ENCODE measurements around the gene FILIP1L.

FILIP1L gene

DNA sequence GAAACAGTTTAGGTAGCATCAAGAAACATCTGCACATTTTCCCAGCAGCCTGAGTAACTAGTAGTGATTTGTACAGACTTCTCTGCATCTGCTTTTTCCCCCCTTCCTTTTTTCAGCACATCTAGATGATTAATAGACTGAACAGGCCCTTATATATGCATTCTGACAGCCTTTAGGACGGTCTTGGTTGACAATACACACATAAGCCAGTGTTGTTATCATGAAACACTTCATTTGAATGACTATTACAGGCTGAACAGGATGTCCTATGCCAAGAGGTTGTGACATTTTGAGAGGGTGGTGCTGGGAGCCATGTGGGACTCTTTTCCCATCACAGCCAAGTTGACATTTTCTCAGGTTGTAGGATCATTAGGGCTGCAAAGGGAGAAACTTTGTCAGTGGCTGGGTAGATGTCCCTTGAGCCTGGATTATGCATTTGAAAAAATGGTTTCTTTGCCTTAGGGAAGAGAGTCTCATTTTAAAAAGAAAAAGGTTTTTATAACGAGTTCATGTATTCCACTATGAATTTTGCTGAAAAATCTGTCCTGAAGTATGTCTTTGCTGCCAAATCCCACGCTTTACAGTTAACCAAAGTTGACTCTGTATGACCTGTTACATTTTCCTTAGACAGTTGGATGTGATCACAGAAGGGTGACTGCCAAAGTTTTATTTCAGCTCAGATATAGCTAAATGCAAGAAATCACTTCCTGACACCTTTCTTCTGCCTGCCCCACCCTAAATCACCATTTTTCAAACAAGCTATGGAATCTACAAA is 73.7 kb downstream of the FILIP1L start:
- FAIRE-seq = no peak

DNA sequence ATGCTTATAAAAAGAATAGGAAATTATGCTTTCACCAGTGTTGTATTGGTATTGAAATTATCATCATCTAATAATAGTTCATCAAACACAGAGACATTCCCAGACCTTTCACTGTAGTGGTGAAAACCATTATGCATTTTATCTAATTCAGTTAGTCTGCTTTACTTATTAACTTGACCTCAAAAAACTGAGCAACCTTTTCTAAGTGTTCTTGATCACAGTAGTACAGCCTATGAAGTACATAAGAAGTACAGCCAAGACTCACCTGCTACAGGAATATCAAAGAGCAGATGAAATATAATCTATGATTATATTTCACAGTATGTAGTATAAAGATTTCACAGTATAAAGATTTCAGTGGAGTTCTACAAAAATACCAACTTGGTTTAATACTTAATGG is 75.2 kb downstream of the FILIP1L start:
- no peak for FAIRE-seq

DNA sequence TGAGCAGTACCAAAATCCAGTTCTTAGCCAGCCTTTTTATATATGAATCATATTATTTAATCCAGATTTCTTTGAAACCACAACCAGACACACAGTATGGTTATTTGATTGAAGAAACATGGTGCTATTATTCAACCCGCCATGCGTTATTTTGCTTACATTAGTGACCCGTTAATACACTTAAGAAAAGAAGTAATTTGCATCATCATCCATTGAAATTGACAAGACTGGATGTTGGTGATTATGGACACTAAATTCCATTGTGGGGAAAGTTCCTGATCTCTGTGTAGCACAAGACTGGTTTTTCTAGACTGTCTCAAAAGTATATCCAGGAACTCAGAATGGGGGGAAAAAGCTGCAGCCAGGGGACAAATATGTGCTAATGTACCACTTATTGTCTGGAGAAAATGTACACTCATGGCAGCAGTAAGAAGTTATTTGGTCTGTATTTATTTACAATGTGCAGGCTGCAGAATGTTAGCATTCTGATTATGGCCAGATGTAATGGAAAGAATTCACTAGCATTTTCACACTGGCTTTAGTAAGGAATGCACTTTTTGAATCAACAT is 80.3 kb downstream of the FILIP1L start:
- FAIRE-seq = no peak

DNA sequence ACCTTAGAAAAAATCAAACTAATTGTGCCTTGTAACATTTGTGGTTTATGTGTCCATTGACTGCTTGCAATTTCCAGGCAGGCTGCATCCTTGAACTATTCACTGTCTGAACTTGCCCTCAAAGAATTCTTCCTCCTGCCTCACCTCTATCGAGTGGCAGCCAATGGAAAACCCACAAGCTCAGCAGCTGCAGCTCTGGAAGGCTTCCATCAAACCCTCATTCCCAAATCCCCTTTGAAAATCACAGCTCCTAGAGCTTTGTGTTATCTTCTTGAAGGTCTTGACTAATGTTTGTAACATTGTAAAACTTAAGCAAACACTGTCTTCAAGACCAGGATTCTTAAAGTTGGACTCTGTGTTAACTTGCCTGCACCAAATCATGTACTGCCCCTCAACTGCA is 81.1 kb downstream of the FILIP1L start:
- no peak for FAIRE-seq

DNA sequence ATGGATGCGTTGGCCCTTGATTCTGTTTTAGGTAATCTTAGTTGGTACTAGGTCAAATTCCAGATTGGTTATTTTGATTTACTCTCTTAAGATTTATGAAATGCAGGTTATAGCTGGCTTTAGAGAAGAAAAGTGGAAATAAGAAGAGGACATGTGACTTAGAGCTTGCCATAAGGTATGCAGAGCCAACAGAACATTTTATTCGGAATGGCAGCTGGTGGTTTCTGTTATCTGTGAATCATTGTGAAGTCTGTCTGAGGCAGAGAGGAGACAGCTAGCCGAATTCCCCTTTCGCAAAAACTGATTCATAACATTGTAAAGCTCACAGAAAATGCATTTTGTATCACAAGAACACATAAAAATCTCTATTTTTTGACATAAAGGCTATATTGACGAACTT is 82.1 kb downstream of the FILIP1L start:
- FAIRE-seq = no peak

DNA sequence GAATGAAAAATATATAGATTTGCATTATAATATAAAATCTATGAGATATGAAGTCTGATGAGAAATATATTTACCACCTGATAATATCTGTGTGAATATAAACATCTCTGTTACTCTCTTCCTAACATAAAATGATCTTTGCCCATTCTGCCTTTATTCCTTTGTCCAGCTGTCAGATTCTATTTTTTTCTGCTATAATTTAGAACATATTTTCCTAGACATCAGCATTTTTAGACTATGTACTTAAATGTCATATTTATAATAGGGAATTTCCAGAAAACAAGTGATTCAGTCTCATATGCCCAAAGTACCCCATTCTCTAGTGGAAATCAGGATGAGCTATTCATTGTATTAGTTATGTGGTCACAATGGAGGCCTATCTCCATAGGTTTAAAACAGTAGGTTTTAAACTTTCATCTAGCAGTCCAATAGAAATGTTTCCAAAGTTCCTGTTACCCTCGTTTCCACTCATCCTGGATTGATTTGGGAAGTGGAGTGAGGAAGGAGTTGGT is 83.3 kb downstream of the FILIP1L start:
- FAIRE-seq = no peak

DNA sequence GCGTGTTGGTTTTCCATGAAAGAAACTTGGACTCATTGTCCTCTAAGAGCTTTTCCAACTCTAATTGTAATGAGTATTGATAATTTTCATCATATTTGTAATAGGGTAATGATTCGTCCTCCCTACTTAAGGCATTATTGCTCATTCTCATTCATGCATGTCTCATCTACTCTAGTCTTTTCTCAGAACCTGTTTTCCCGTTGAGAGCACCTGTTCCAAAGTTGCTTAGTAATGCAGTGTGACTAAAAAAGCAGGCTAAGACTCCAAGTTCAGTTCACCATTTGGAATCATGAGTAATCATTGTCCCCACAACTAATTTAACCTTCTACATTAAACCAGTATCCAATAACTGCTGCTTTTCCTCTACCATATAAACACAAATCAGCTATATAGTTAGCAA is 84.0 kb downstream of the FILIP1L start:
- no peak for FAIRE-seq

DNA sequence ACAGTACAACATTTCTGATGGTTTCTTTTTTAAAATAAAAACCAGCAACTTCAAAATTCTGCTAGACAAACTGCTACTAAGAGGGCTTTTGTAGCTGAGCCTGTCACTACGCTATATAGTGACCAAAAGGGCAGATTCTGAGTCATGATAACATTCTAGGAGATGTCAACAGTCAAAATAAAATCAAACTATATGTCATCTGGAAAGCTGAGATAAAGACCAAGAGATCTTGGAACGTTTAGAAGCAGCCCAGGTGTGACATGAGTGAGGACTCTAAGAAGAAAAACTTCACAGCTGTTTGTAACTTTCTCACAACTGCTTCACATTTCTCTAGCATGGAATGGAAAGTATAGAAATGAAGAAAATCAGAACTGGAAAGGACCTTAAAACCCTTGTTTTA is 84.6 kb downstream of the FILIP1L start:
- FAIRE-seq = no peak

DNA sequence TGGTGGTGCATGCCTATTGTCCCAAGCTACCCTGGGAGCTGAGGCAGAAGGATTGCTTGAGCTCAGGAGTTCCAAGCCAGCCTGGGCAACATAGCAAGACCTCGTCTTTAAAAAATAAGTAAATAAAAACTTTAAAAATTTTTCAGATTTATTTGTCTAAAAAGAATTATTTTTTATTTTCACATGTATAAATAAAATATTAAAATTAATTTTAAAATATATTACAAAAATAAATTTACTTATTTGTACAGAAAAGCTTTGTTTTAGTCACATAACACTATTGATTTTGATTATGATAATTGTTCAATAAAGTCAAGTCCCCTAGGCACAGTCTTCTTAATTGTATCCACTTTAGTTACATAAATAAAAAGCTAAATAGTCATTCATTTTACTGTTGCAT is 85.2 kb downstream of the FILIP1L start:
- peak; percentile 74 for FAIRE-seq

DNA sequence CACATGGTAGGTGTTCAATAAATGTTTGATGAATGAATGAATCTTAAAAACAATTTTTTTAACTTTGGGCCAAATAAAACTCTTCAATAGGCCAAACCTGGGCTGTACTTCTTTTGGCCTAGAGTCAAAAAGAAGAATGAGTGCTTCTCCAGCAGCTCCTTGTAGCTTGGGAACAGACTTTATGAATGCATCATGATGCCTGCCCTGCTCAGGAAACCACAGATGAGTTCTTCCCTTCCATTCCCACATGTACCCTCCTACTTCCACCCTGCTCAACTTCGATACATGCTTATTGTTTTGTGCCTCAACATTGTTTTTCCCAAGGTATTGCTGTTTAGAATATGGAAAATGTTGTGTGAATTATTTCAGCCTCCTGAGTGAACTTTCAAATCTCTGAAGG is 87.0 kb downstream of the FILIP1L start:
- FAIRE-seq = no peak

DNA sequence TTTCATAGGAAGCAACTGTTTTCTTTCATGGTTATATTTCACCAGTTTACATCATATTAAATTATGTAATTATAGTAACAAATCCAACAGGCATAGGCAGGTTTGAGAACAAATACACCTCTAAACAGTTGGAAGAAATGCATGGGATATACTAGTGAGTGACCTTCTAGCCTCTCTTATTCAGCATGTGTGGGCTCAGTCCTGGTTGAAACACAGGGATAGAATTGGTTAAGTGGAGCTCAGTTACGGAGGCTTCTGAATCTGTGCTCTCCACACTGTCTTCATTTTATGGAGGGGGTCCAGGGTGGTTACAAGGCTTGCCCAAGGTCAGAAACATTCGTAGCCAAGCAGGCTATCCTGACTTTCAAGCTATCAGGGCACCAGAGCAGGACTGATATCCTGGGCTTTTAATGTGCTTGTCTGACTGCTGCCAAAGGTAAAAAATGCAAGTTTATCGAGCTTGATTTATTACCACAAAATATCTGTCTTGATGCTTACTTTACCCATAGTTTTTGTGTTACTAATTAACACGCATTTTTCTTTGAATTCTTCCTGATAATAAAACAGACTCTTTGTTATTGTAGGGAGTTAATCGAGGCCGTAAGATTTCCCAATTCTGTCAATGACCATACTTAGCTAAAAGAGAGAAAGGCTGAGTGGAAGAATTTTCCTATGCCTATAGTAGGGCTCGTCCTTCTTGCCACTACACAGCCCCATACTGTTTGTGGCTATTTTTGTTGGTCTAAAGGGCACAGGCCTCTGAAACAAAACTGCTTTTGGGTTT is 89.6 kb downstream of the FILIP1L start:
- FAIRE-seq = no peak

DNA sequence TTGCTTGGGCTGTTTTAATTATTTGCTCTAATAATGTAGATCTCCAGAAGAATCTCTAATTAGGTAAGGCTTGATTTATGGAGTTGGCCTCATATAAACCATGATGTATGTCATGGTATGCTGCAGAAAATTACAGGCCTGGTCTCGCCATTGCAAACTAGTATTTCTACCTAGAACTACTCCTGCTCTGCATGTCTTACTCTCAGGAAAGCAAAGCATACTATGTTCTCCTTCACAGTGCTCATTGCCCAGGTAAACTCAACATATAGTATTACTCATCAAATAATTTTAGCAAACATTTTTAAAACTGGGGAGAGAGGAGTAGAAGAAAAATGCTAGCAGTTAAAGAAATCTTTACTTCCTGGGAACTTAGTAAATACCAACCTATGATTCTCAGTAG is 90.7 kb downstream of the FILIP1L start:
- FAIRE-seq = no peak

DNA sequence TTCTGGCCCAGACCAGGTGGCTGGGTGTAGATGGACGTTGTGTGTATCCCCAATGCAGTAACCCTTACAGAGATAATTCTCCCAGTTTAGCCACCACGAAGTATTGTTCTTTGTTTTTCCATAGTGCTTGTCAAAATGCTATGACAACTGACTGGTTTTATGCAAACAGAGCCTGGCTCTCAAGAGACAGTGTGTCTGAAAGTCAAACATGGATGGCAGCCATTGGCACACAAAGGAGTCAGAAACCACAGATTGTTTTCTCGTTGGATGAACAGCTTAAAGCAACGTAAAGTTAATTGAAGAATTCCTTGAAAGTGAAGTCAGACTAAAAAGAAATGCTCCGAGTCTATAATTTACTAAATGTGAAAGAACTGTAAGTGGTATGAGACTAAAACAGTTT is 91.2 kb downstream of the FILIP1L start:
- FAIRE-seq = no peak

DNA sequence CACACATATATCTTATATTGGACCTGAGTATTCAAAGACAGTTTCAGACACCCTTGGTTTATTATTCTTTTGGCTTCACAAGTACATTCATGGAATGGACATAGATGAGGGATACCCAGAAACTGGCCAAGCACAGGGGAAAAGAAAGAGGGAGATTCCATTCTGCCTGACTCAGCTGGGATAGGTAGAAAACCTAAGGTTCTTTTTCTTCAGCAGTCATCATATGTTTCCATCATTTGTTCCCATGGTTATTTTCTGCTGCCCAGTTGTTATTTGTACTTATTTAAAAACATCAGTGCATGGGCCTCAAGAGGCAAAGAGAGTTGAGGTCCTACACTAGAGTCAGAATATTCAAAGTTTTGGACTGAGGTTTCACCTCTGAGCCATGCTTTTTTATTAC is 91.8 kb downstream of the FILIP1L start:
- no peak for FAIRE-seq

DNA sequence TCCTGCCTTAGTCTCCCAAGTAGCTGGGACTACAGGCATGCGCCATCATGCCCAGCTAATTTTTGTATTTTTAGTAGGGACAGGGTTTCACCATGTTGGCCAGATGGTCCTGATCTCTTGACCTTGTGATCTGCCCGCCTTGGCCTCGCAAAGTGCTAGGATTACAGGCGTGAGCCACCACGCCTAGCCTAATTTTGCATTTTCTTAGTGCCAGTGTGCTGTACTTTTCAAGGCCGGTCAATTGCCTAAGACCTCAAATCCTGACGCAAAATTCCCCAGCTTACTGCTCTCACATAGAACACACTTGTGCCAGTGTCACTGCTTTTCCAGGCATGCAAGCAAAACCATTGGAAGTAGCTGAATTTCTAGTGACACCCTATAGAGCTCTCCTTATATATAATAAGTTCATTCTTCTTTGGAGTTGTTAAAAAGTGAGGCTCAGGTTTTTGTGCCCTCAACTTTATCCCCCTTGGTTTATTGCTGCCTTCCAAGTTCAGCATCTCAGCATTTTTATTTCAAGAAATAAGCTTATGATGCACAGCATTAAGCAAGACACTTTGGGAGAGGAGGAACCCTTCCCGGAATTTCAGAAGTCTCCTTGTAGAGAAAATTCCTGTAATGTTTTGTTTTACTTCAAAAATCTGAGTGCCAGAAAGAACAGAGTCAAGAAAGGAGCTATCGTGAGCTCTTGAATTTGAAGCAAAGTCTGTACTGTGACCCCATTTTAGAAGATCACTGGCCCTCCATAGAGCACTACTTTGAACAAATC is 93.2 kb downstream of the FILIP1L start:
- no peak for FAIRE-seq

DNA sequence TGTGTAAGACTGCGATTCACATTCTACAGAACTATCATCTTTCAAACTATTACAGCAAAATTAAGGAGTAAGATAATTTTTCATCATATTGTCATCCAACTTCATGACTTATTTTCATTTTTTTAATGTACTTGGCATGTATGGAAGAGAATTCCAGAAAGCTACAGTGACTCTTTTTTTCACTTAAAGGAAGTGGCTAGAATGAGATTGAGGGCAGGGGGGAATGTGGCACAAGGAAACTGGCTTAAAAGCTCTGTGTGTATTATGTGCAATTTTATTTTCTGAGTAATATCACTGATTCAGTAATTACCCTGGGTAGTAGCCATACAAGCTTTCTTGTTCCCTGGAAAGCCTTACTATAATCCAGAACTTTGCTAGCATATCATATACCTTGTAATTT is 94.6 kb downstream of the FILIP1L start:
- FAIRE-seq = no peak

DNA sequence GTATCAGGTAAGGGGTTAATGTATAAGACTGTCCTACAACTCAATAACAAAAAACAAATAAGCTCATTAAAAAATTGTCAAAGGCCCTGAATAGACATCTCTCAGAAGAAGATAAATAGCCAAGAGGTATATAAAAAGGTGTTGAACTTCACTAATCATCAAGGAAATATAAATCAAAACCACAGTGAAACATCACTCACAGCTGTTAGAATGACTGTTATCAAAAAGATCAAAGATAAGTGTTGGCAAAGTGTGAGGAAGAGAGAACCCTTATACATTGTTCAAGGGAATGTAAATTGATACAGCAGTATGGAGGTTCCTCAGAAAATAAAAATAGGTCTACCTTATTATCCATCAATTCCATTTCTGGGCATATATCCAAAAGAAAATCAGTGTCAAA is 95.5 kb downstream of the FILIP1L start:
- no peak for FAIRE-seq

DNA sequence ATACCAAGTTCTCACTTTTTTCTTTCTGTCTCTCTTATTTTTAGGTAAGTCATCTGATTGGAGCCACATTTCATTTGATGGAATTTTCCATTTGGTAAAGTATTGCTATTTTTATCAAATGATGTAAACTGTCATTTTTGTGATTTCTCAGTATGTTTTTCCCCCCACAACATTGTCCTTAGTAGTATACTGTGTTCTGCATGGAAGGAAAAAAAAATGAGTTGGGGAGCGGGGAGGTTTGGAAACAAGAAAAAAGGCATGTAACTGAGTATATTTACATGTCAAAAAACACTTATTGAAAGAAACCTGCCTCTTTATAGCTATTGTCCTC is 104.2 kb downstream of the FILIP1L start:
- FAIRE-seq = no peak

DNA sequence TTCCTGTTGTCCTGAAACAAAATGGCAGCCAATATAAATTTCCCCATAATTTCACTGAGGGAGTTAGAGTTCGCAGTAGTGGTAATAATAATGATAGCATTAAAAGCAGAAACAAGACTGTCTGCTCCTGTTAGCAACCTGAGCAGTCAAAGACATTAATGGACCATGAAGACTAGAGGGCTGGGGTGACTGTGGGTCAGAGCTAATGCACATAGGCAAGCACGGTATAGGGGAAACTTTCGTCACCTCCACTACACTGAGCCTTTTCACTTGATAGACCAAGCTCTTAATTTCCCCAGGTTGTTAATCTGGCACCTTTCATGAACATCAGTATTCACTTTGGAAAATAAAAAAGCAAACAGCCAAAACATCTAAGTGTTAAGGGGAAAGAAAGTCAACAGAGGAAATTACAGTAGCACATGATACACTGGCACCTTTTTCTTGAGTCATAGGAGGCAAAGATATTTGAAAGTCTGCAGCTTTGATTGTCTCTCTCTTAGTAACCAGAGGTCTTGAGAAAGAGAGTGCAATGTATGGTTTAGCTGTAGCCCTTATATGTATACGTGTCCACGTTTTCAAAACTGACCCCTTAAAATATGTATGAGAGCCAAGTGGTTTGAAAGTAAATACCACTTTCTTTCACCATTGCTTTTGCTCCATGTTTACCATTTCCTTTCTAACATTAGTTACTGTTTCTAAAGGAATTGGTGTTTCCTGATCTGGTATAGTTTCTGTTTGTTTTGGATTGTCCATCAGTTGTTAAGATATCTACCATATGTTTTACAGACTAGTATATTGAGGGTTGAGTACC is 104.8 kb downstream of the FILIP1L start:
- no peak for FAIRE-seq

DNA sequence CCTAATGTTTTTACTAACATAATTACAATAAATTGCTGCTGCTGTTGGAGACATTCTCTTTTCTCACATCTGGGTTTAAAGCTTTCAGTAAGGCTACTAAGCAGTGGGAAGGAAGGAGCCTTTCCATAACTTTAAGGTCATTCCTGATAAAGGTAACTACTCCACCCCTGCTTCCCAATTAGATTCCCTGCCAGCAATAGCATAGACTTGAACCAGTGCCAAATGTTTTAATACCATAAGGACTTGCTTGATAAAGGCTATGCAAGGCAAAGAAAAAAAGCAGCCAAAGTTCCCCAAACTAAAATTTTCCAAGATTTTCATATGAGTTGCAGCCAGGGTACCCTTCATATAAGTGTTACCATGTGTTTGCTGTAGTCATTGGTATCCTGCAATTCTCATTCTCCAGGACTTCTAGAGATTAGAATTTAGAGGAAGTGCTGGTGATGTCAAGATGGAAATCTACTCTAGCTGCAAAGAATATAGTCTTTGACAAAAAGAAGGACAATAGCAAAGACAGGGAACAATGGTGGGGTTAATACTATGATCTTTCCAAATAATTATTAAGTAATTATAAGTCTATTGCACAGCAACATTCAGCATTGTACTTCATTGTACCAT is 106.1 kb downstream of the FILIP1L start:
- no peak for FAIRE-seq

DNA sequence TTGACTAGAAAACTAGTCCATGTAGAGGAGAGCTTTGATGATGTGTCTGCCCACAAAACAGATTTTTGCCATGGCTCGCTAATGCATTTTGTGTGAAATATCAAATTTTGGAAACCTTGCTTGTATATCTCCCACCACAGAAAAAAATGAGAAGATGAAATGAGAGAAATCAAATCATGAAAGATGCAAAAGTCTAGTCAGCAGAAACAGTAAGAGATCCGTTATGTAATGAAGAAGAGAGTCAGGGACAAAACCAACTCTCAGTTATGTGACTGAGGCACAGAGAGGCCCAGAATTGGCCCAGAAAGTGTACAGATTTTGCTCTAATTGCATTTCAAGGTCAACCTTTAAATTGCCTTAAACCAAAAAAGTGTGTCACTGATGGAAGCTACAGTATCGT is 107.0 kb downstream of the FILIP1L start:
- FAIRE-seq = no peak

Measured in A204.1 (cell line).